ENCODE data around the gene UBXN6.
A peak's percentile ranks its signal among the peaks of the same experiment; 100 is the strongest.

UBXN6 gene

GRCh38 chr19:4457654-4458395, at the start of gene UBXN6:
TSS of gene UBXN6 (minus strand) at chr19:4457794. CDS start at chr19:4457697, 97 bp downstream.
- DNase-seq (ENCODE audit: low spot score): peak; percentile 94

GRCh38 chr19:4507150-4507452, 49.5 kb upstream of the UBXN6 start:
- no peak for DNase-seq (ENCODE audit: low spot score)

- DNase-seq (ENCODE audit: low spot score): no peak
Measured at GRCh38 chr19:4506449-4507149, 49.0 kb upstream of the UBXN6 start.

- DNase-seq (ENCODE audit: low spot score): no peak
Measured at GRCh38 chr19:4505570-4506448, 48.2 kb upstream of the UBXN6 start.

GRCh38 chr19:4504891-4505569, 47.4 kb upstream of the UBXN6 start:
- DNase-seq (ENCODE audit: low spot score): no peak

GRCh38 chr19:4504297-4504701, 46.7 kb upstream of the UBXN6 start:
- no peak for DNase-seq (ENCODE audit: low spot score)

GRCh38 chr19:4503825-4504170, 46.2 kb upstream of the UBXN6 start:
- DNase-seq (ENCODE audit: low spot score): no peak

GRCh38 chr19:4503132-4503824, 45.7 kb upstream of the UBXN6 start:
- no peak for DNase-seq (ENCODE audit: low spot score)

GRCh38 chr19:4502282-4503131, 44.9 kb upstream of the UBXN6 start:
- DNase-seq (ENCODE audit: low spot score): no peak

- DNase-seq (ENCODE audit: low spot score): no peak
Measured at GRCh38 chr19:4501691-4502090, 44.1 kb upstream of the UBXN6 start.

GRCh38 chr19:4500841-4501591, 43.4 kb upstream of the UBXN6 start:
- DNase-seq (ENCODE audit: low spot score): no peak

- DNase-seq (ENCODE audit: low spot score): no peak
Measured at GRCh38 chr19:4499855-4500254, 42.3 kb upstream of the UBXN6 start.

- DNase-seq (ENCODE audit: low spot score): no peak
Measured at GRCh38 chr19:4499318-4499717, 41.7 kb upstream of the UBXN6 start.

GRCh38 chr19:4498694-4499093, 41.1 kb upstream of the UBXN6 start:
- no peak for DNase-seq (ENCODE audit: low spot score)

GRCh38 chr19:4497770-4498389, 40.3 kb upstream of the UBXN6 start:
- no peak for DNase-seq (ENCODE audit: low spot score)

- no peak for DNase-seq (ENCODE audit: low spot score)
Measured at GRCh38 chr19:4496304-4496703, 38.7 kb upstream of the UBXN6 start.

- no peak for DNase-seq (ENCODE audit: low spot score)
Measured at GRCh38 chr19:4495471-4495870, 37.9 kb upstream of the UBXN6 start.

GRCh38 chr19:4494691-4495064, 37.1 kb upstream of the UBXN6 start:
- DNase-seq (ENCODE audit: low spot score): no peak

- no peak for DNase-seq (ENCODE audit: low spot score)
Measured at GRCh38 chr19:4493929-4494690, 36.5 kb upstream of the UBXN6 start.
